Endothelial cell of umbilical vein (primary cell): ENCODE measurements around the gene MRPL47.

ENCODE experiments used
- EZH2 ChIP-seq: IDR thresholded peaks from 2 replicates; pipeline ENCODE4 v1.6.1; 2012; ENCODE audit warnings: borderline replicate concordance, low read depth, mild to moderate bottlenecking, moderate library complexity, low read length, inconsistent platforms; ENCODE audit not compliant: severe bottlenecking
- POLR2A ChIP-seq: IDR thresholded peaks from 2 replicates; pipeline ENCODE4 v1.6.1; 2012; ENCODE audit warnings: low read depth, mild to moderate bottlenecking, control low read depth, low read length
- POLR2AphosphoS5 ChIP-seq: IDR thresholded peaks from 2 replicates; pipeline ENCODE4 v1.6.1; 2012; ENCODE audit warnings: low read depth, mild to moderate bottlenecking, control low read depth, low read length, moderate library complexity; ENCODE audit not compliant: insufficient read depth
- TF ChIP-seq, protein P1 (sequence below), 2 donors: IDR thresholded peaks; 1 replicate in 1 of 2; 2 replicates in 1 of 2; pipeline ENCODE4 v1.5.1; 2011; ENCODE audit warnings: low read length in 2 of 2, mild to moderate bottlenecking in 2 of 2, moderate library complexity in 2 of 2, control low read depth in 1 of 2, inconsistent platforms in 1 of 2, low read depth in 1 of 2; ENCODE audit not compliant: insufficient read depth in 1 of 2; ENCODE audit errors: extremely low read depth in 1 of 2

DNA sequence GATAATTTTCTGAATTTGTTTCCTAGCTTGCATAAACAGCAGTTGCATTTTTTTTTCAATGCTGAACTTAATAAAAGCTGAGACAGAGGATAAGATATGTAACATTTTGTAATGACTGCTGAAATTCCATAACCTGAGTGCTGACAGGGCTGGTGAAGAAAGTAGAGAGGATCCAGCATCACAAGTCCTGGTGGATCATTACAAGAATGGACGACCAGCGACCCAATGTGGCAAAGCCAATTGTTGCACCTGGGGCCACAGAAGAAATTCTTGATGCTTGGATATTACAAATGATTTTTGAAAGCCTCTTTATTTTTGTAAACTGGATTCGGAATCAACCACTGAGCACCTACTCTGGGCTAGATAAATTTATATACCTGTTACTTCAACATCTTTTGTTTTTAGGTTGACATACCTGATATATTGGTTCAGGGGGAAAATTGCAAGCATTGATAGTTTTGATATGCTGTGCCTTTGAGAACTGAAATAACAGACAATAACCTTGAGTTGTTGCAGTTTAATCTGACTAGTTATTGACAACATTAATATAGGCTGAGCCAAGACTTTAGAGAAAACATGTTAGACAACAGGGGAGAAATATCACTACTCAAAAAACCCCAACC lies 45.6 kb downstream of the MRPL47 start:
- TF ChIP-seq POLR2A (no peak), EZH2 (no peak), POLR2AphosphoS5 (no peak)
- TF ChIP-seq, protein P1, sequence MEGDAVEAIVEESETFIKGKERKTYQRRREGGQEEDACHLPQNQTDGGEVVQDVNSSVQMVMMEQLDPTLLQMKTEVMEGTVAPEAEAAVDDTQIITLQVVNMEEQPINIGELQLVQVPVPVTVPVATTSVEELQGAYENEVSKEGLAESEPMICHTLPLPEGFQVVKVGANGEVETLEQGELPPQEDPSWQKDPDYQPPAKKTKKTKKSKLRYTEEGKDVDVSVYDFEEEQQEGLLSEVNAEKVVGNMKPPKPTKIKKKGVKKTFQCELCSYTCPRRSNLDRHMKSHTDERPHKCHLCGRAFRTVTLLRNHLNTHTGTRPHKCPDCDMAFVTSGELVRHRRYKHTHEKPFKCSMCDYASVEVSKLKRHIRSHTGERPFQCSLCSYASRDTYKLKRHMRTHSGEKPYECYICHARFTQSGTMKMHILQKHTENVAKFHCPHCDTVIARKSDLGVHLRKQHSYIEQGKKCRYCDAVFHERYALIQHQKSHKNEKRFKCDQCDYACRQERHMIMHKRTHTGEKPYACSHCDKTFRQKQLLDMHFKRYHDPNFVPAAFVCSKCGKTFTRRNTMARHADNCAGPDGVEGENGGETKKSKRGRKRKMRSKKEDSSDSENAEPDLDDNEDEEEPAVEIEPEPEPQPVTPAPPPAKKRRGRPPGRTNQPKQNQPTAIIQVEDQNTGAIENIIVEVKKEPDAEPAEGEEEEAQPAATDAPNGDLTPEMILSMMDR (IDR thresholded peaks at IDR 0.05; ENCODE audit: extremely low read depth in 1 of 2, insufficient read depth in 1 of 2, low read depth in 1 of 2, low read length in 2 of 2) = peak; percentile 77 to 91
